Peyer's patch (tissue), 4 donors: ENCODE results near the gene CDC14A.

Source experiments
- CTCF ChIP-seq, 6 experiments: fragments of 450-650 bp in 4 of 6; fragments of 200-600 bp in 2 of 6; sonication (generic) in 1 of 6; IDR thresholded peaks; one replicate each; pipeline ENCODE4 v1.5.1; 2017 to 2019; ENCODE audit warnings: antibody characterized with exemption in 6 of 6, mild to moderate bottlenecking in 3 of 6, moderate library complexity in 1 of 6
- POLR2A ChIP-seq, 2 donors: fragments of 450-650 bp; IDR thresholded peaks; one replicate each; pipeline ENCODE4 v1.5.1; 2017; ENCODE audit warnings: antibody characterized with exemption in 2 of 2, mild to moderate bottlenecking in 2 of 2, moderate library complexity in 2 of 2

- TF ChIP-seq CTCF (IDR thresholded peaks at IDR 0.05), result no peak
- no peak for TF ChIP-seq POLR2A (IDR thresholded peaks at IDR 0.05)
These were observed 13.9 kb downstream of the CDC14A start for GRCh38 chr1:100366209-100366525.
